ENCODE data around the gene DIAPH3.
"Not testable (repeated sequence)": the region's sequence is repeated elsewhere in the genome, so short reads cannot be mapped to it uniquely, and the experiment has no call there.

DIAPH3 gene

DNA sequence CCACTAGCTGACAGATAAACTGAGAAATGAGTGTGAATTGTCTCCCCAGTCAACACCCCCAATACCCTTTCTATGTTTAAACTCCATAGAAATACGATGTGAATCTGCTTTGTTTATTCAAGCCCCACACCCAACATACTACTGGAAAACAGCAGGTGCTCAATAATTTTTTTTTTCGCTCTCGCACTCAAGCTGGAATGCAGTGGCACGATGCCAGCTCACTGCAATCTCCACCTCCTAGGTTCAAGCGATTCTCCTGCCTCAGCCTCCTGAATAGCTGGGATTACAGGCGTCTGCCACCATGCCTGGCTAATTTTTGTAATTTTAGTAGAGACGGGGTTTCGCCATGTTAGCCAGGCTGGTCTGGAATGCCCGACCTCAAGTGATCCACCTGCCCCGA is 123.1 kb downstream of the DIAPH3 start:
- WGBS, result 95% methylated on average over 10 of the region's 10 CpGs
- H2BK15ac ChIP-seq (ENCODE audit: low read depth, poor library complexity, severe bottlenecking); H3K27ac ChIP-seq (ENCODE audit: low read length, poor library complexity, severe bottlenecking); H3K23ac ChIP-seq (ENCODE audit: low read length in 2 of 2); H3K36me3 ChIP-seq (ENCODE audit: control insufficient read depth in 1 of 2, insufficient read depth in 2 of 2, low read depth in 1 of 2, low read length in 2 of 2); H2BK12ac ChIP-seq (ENCODE audit: low read length in 2 of 2); H3K4me3 ChIP-seq (ENCODE audit: insufficient read depth in 1 of 2, low read depth in 1 of 2, low read length in 2 of 2); H3K79me1 ChIP-seq (replicated peaks; ENCODE audit: low read length, poor library complexity, severe bottlenecking); H4K8ac ChIP-seq (ENCODE audit: low read length); H4K91ac ChIP-seq (ENCODE audit: low read length); DNase-seq; H2AK5ac ChIP-seq (ENCODE audit: low read length, severe bottlenecking); H3K14ac ChIP-seq (ENCODE audit: low read length in 2 of 2); H3K4me1 ChIP-seq (ENCODE audit: control insufficient read depth, insufficient read depth, low read depth, low read length); H3K9me3 ChIP-seq (ENCODE audit: control insufficient read depth, low read length); H3K27me3 ChIP-seq (ENCODE audit: control insufficient read depth in 1 of 2, insufficient read depth in 1 of 2, low read length in 2 of 2); H2BK120ac ChIP-seq (ENCODE audit: low read depth, low read length); H2BK5ac ChIP-seq (ENCODE audit: low read depth, low read length, poor library complexity, severe bottlenecking); H3K4me2 ChIP-seq (ENCODE audit: low read length, poor library complexity, severe bottlenecking); H3K18ac ChIP-seq (ENCODE audit: low read depth in 1 of 2, low read length in 2 of 2); H2AFZ ChIP-seq (ENCODE audit: low read depth, low read length); H3K4ac ChIP-seq (ENCODE audit: low read depth in 1 of 2, low read length in 2 of 2); H3K9ac ChIP-seq (ENCODE audit: low read length): not testable (repeated sequence)

DNA sequence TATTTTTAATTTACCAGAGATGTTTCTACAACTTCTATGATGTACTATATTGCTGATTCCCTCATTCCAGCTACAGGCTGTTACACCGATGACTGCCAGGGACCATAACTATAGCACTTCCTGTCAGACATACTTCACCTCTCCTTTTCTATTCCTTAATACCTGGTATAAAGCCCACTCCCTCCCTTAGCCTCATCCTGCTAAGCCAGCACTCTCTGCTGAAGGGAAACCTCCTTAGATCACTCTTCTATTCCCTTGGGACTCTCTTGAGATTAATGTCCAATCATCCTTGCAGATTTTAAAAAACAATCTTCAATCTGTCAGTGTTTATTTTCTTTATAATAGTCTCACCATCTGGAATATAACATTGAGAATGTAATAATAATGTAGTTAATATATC is 127.9 kb downstream of the DIAPH3 start:
- Histone ChIP-seq H2BK15ac (ENCODE audit: low read depth, poor library complexity, severe bottlenecking) (no peak overlapping the region), H2BK12ac (ENCODE audit: low read length in 2 of 2) (no peak overlapping the region), H4K8ac (ENCODE audit: low read length) (no peak overlapping the region), H3K4ac (ENCODE audit: low read depth in 1 of 2, low read length in 2 of 2) (no peak overlapping the region), H3K4me1 (ENCODE audit: control insufficient read depth, insufficient read depth, low read depth, low read length) (peaks cover 1% of the 10 kb centered on the region), H3K14ac (ENCODE audit: low read length in 2 of 2) (no peak overlapping the region), H4K91ac (ENCODE audit: low read length) (no peak overlapping the region), H3K36me3 (ENCODE audit: control insufficient read depth in 1 of 2, insufficient read depth in 2 of 2, low read depth in 1 of 2, low read length in 2 of 2) (peaks cover 0 to 11% of the 10 kb centered on the region in 2 experiments), H3K9ac (ENCODE audit: low read length) (no peak overlapping the region), H3K27ac (ENCODE audit: low read length, poor library complexity, severe bottlenecking) (no peak overlapping the region), H2AFZ (ENCODE audit: low read depth, low read length) (no peak overlapping the region), H3K27me3 (ENCODE audit: control insufficient read depth in 1 of 2, insufficient read depth in 1 of 2, low read length in 2 of 2) (no peaks in the 10 kb centered on the region), H3K79me1 (replicated peaks; ENCODE audit: low read length, poor library complexity, severe bottlenecking) (peaks cover 20% of the 10 kb centered on the region), H2BK5ac (ENCODE audit: low read depth, low read length, poor library complexity, severe bottlenecking) (no peak overlapping the region), H3K4me3 (ENCODE audit: insufficient read depth in 1 of 2, low read depth in 1 of 2, low read length in 2 of 2) (no peak overlapping the region), H3K4me2 (ENCODE audit: low read length, poor library complexity, severe bottlenecking) (no peak overlapping the region), H3K18ac (ENCODE audit: low read depth in 1 of 2, low read length in 2 of 2) (no peak overlapping the region), H3K9me3 (ENCODE audit: control insufficient read depth, low read length) (no peaks in the 10 kb centered on the region), H2AK5ac (ENCODE audit: low read length, severe bottlenecking) (no peak overlapping the region), H3K23ac (ENCODE audit: low read length in 2 of 2) (no peak overlapping the region), H2BK120ac (ENCODE audit: low read depth, low read length) (no peak overlapping the region)
- WGBS, result 96% methylated on average over 1 of the region's 1 CpG
- DNase-seq, result no peak

DNA sequence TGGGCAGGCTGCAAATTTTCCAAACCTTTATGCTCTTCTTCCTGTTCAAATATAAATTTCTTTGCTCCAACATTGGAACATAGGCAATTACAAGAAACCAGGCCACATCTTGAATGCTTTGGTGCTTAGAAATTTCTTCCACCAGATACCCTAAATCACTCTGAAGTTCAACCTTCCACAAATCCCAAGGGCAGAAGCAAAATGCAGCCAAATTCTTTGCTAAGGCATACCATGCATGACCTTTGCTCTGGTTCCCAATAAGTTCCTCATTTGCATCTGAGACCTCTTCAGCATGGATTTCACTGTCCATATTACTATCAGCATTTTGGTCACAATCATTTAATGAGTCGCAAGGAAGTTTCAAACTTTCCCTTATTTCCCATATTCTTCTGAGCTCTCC is 130.9 kb downstream of the DIAPH3 start:
- H3K23ac ChIP-seq (ENCODE audit: low read length in 2 of 2), result no peak overlapping the region
- no peak overlapping the region for H2BK120ac ChIP-seq (ENCODE audit: low read depth, low read length)
- no peak for DNase-seq
- no peak overlapping the region for H4K91ac ChIP-seq (ENCODE audit: low read length)
- H3K27ac ChIP-seq (ENCODE audit: low read length, poor library complexity, severe bottlenecking), result no peak overlapping the region
- H3K18ac ChIP-seq (ENCODE audit: low read depth in 1 of 2, low read length in 2 of 2), result no peak overlapping the region
- H2BK15ac ChIP-seq (ENCODE audit: low read depth, poor library complexity, severe bottlenecking), result no peak overlapping the region
- no peak overlapping the region for H3K9ac ChIP-seq (ENCODE audit: low read length)
- H3K4me2 ChIP-seq (ENCODE audit: low read length, poor library complexity, severe bottlenecking), result no peak overlapping the region
- H3K4me3 ChIP-seq (ENCODE audit: insufficient read depth in 1 of 2, low read depth in 1 of 2, low read length in 2 of 2), result no peak overlapping the region
- H3K9me3 ChIP-seq (ENCODE audit: control insufficient read depth, low read length), result no peaks in the 10 kb centered on the region
- H3K27me3 ChIP-seq (ENCODE audit: control insufficient read depth in 1 of 2, insufficient read depth in 1 of 2, low read length in 2 of 2), result no peaks in the 10 kb centered on the region
- H2AFZ ChIP-seq (ENCODE audit: low read depth, low read length), result no peak overlapping the region
- 94% methylated on average over 1 of the region's 1 CpG for WGBS
- no peak overlapping the region for H2AK5ac ChIP-seq (ENCODE audit: low read length, severe bottlenecking)
- peaks cover 0 to 11% of the 10 kb centered on the region in 2 experiments for H3K36me3 ChIP-seq (ENCODE audit: control insufficient read depth in 1 of 2, insufficient read depth in 2 of 2, low read depth in 1 of 2, low read length in 2 of 2)
- H3K79me1 ChIP-seq (replicated peaks; ENCODE audit: low read length, poor library complexity, severe bottlenecking), result peaks cover 33% of the 10 kb centered on the region
- H3K4ac ChIP-seq (ENCODE audit: low read depth in 1 of 2, low read length in 2 of 2), result no peak overlapping the region
- H3K4me1 ChIP-seq (ENCODE audit: control insufficient read depth, insufficient read depth, low read depth, low read length), result peaks cover 1% of the 10 kb centered on the region
- H4K8ac ChIP-seq (ENCODE audit: low read length), result no peak overlapping the region
- H2BK5ac ChIP-seq (ENCODE audit: low read depth, low read length, poor library complexity, severe bottlenecking), result no peak overlapping the region
- H2BK12ac ChIP-seq (ENCODE audit: low read length in 2 of 2), result no peak overlapping the region
- no peak overlapping the region for H3K14ac ChIP-seq (ENCODE audit: low read length in 2 of 2)

DNA sequence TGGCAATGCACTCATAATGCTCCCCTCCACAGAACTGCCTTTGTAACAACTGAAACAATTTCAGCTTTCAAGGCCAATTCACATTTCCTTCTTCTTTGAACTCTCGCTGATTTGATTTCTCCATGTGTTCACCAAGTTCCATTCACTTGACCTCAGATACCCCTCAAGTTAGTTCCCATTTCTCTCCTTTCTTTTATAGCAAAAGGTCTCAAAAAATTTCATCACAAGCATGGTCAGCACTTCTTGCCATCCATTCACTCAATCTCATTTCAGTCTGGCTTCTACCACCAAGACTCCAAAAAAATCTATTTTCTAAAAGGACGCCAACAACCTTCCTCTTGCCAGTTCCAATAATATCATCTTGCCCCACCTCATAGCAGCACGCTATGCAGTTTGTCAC is 135.7 kb downstream of the DIAPH3 start:
- WGBS, result over 99% methylated on average over 3 of the region's 3 CpGs
- H4K8ac ChIP-seq (ENCODE audit: low read length), result no peak overlapping the region
- no peak overlapping the region for H2BK120ac ChIP-seq (ENCODE audit: low read depth, low read length)
- no peak overlapping the region for H3K23ac ChIP-seq (ENCODE audit: low read length in 2 of 2)
- H2BK12ac ChIP-seq (ENCODE audit: low read length in 2 of 2), result no peak overlapping the region
- H3K27me3 ChIP-seq (ENCODE audit: control insufficient read depth in 1 of 2, insufficient read depth in 1 of 2, low read length in 2 of 2), result no peaks in the 10 kb centered on the region
- H3K4me2 ChIP-seq (ENCODE audit: low read length, poor library complexity, severe bottlenecking), result no peak overlapping the region
- no peak overlapping the region for H2AK5ac ChIP-seq (ENCODE audit: low read length, severe bottlenecking)
- no peak overlapping the region for H3K9ac ChIP-seq (ENCODE audit: low read length)
- H2BK5ac ChIP-seq (ENCODE audit: low read depth, low read length, poor library complexity, severe bottlenecking), result no peak overlapping the region
- peaks cover 33% of the 10 kb centered on the region for H3K79me1 ChIP-seq (replicated peaks; ENCODE audit: low read length, poor library complexity, severe bottlenecking)
- H3K14ac ChIP-seq (ENCODE audit: low read length in 2 of 2), result no peak overlapping the region
- H3K4ac ChIP-seq (ENCODE audit: low read depth in 1 of 2, low read length in 2 of 2), result no peak overlapping the region
- H2BK15ac ChIP-seq (ENCODE audit: low read depth, poor library complexity, severe bottlenecking), result no peak overlapping the region
- H2AFZ ChIP-seq (ENCODE audit: low read depth, low read length), result no peak overlapping the region
- H3K18ac ChIP-seq (ENCODE audit: low read depth in 1 of 2, low read length in 2 of 2), result no peak overlapping the region
- peaks cover 0 to 11% of the 10 kb centered on the region in 2 experiments for H3K36me3 ChIP-seq (ENCODE audit: control insufficient read depth in 1 of 2, insufficient read depth in 2 of 2, low read depth in 1 of 2, low read length in 2 of 2)
- H3K4me1 ChIP-seq (ENCODE audit: control insufficient read depth, insufficient read depth, low read depth, low read length), result no peaks in the 10 kb centered on the region
- no peak overlapping the region for H3K4me3 ChIP-seq (ENCODE audit: insufficient read depth in 1 of 2, low read depth in 1 of 2, low read length in 2 of 2)
- no peak overlapping the region for H4K91ac ChIP-seq (ENCODE audit: low read length)
- H3K9me3 ChIP-seq (ENCODE audit: control insufficient read depth, low read length), result peaks cover 5% of the 10 kb centered on the region
- no peak for DNase-seq
- no peak overlapping the region for H3K27ac ChIP-seq (ENCODE audit: low read length, poor library complexity, severe bottlenecking)

Measured in mesenchymal stem cell (in vitro differentiated cells and primary cell).